PC-3 (cell line): Measurements from ENCODE around the gene KCNIP4.

Source experiments
- EZH2 ChIP-seq: fragments of 300-600 bp; sonication (generic); IDR thresholded peaks from one replicate; pipeline ENCODE4 v1.6.1; 2017; ENCODE audit warnings: antibody characterized with exemption, mild to moderate bottlenecking, low read length; ENCODE audit not compliant: unreplicated experiment
- TF ChIP-seq, protein P1 (sequence below): fragments of 300-600 bp; sonication (generic); conservative IDR thresholded peaks from 2 replicates; pipeline ENCODE4 v1.5.1; 2017; ENCODE audit warnings: antibody characterized with exemption, low read depth, mild to moderate bottlenecking, low read length

GRCh38 chr4:21018817-21019216 lies 929.8 kb downstream of the KCNIP4 start:
- TF ChIP-seq, protein P1, sequence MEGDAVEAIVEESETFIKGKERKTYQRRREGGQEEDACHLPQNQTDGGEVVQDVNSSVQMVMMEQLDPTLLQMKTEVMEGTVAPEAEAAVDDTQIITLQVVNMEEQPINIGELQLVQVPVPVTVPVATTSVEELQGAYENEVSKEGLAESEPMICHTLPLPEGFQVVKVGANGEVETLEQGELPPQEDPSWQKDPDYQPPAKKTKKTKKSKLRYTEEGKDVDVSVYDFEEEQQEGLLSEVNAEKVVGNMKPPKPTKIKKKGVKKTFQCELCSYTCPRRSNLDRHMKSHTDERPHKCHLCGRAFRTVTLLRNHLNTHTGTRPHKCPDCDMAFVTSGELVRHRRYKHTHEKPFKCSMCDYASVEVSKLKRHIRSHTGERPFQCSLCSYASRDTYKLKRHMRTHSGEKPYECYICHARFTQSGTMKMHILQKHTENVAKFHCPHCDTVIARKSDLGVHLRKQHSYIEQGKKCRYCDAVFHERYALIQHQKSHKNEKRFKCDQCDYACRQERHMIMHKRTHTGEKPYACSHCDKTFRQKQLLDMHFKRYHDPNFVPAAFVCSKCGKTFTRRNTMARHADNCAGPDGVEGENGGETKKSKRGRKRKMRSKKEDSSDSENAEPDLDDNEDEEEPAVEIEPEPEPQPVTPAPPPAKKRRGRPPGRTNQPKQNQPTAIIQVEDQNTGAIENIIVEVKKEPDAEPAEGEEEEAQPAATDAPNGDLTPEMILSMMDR: no peak
- TF ChIP-seq EZH2: no peak
